Tibial nerve (tissue), 3 donors: Measurements from ENCODE around the gene ZFP37.

Source experiments
- CTCF ChIP-seq, 5 experiments: fragments of 200-600 bp in 3 of 5; fragments of 450-650 bp in 2 of 5; sonication (generic) in 3 of 5; IDR thresholded peaks; one replicate each; pipeline ENCODE4 v1.5.1; 2016 to 2019; ENCODE audit warnings: antibody characterized with exemption in 5 of 5, mild to moderate bottlenecking in 3 of 5, moderate library complexity in 2 of 5
- POLR2A ChIP-seq, 2 donors: fragments of 450-650 bp; IDR thresholded peaks; one replicate each; pipeline ENCODE4 v1.6.1; 2017; ENCODE audit warnings: antibody characterized with exemption in 2 of 2, mild to moderate bottlenecking in 2 of 2, moderate library complexity in 2 of 2

DNA sequence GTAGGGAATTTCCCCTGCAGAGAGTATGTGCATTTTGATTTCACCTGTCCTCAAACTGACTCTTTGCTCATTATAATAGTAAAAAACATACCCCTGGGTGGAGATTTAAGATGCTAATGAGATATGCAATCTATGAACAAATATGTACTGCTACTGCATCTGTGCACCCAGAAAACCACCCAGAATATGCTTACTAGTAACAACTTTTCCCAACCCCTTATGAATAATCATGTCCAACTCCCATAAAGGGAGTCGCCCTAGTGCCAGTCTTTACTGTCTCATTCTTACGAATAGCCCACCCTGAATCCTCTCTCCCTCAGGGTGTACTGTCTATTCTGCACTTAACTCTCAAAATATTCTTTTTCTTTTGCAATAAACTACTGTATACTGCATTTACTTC, 39.0 kb upstream of the ZFP37 start:
- TF ChIP-seq POLR2A (IDR thresholded peaks at IDR 0.05): no peak
- no peak for TF ChIP-seq CTCF (IDR thresholded peaks at IDR 0.05)
